Measurements from ENCODE around the gene MCEMP1.

- TF ChIP-seq CTCF (IDR thresholded peaks at IDR 0.05; ENCODE audit: low read depth, low read length) = no peak
- no peak for TF ChIP-seq POLR2A (IDR thresholded peaks at IDR 0.05; ENCODE audit: extremely low read depth, insufficient read length)
- TF ChIP-seq MAX (IDR thresholded peaks at IDR 0.05; ENCODE audit: low read depth, low read length) = no peak
Measured at GRCh38 chr19:7676376-7676775, 514 bp upstream of the MCEMP1 start.

All from NB4 (cell line).